Right lobe of liver (tissue), 4 donors: ENCODE results near the gene ZNF618.
"Not testable (repeated sequence)": the region's sequence is repeated elsewhere in the genome, so short reads cannot be mapped to it uniquely, and the experiment has no call there.

Experiments
- CTCF ChIP-seq, 4 donors: fragments of 200-600 bp in 3 of 4; fragments of 450-650 bp in 1 of 4; IDR thresholded peaks; one replicate each; pipeline versions ENCODE4 v1.5.1 to v1.8.0; 2016 to 2022; ENCODE audit warnings: antibody characterized with exemption in 4 of 4, mild to moderate bottlenecking in 2 of 4
- POLR2A ChIP-seq: fragments of 450-650 bp; IDR thresholded peaks from one replicate; pipeline ENCODE4 v1.6.1; 2017; ENCODE audit warnings: antibody characterized with exemption, mild to moderate bottlenecking
- donor health status: DM: no; HTN: no; CAD: no.
- donor health status: DM: no; HTN: no; CAD: no.
- donor health status: DM: no; HTN: yes; CAD: no.

DNA sequence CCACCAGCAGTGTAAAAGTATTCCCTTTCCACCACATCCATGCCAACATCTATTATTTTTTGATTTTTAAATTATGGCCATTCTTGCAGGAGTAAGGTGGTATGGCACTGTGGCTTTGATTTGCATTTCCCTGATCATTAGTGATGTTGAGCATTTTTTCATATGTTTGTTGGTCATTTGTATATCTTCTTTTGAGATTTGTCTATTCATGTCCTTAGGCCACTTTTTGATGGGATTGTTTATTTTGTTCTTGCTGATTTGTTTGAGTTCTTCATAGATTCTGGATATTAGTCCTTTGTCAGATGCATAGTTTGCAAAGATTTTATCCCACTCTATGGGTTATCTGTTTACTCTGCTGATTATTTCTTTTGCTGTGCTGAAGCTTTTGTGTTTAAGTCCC lies 167.6 kb downstream of the ZNF618 start:
- TF ChIP-seq CTCF (IDR thresholded peaks at IDR 0.05); POLR2A: not testable (repeated sequence)
